KMS-11 (cell line): Measurements from ENCODE around the gene ALDH4A1.
"Not testable (repeated sequence)": the region's sequence is repeated elsewhere in the genome, so short reads cannot be mapped to it uniquely, and the experiment has no call there.

Source experiments
- H2AFZ ChIP-seq: fragments of 200-600 bp; sonication (generic); 2 replicates; pipeline ENCODE4 v1.6.1; 2016; ENCODE audit warnings: antibody characterized with exemption, mixed run types, low read depth
- H3K27ac ChIP-seq: fragments of 200-600 bp; sonication (generic); 2 replicates; pipeline ENCODE4 v1.6.1; 2016; ENCODE audit warnings: mild to moderate bottlenecking, mixed run types
- H3K27me3 ChIP-seq: fragments of 200-600 bp; sonication (generic); 2 replicates; pipeline ENCODE4 v1.6.1; 2017; ENCODE audit warnings: mild to moderate bottlenecking, low read depth, mixed run types, moderate library complexity; ENCODE audit not compliant: insufficient read depth
- H3K36me3 ChIP-seq: fragments of 200-600 bp; sonication (generic); 2 replicates; pipeline ENCODE4 v1.6.1; 2017; ENCODE audit warnings: mild to moderate bottlenecking, mixed run types; ENCODE audit not compliant: insufficient read depth
- H3K4me1 ChIP-seq: fragments of 200-600 bp; sonication (generic); 2 replicates; pipeline ENCODE4 v1.6.1; 2016; ENCODE audit warnings: mild to moderate bottlenecking, low read depth, mixed run types; ENCODE audit not compliant: poor library complexity, severe bottlenecking
- H3K4me2 ChIP-seq: fragments of 200-600 bp; sonication (generic); 2 replicates; pipeline ENCODE4 v1.7.0; 2016; ENCODE audit warnings: mild to moderate bottlenecking, mixed run types
- H3K4me3 ChIP-seq: fragments of 200-600 bp; sonication (generic); IDR thresholded peaks from 2 replicates; pipeline ENCODE4 v1.6.1; 2017; ENCODE audit warnings: low read depth, low read length, mixed read lengths; ENCODE audit not compliant: insufficient read depth
- H3K79me2 ChIP-seq: fragments of 200-600 bp; sonication (generic); 2 replicates; pipeline ENCODE4 v1.6.1; 2016; ENCODE audit warnings: low read depth, mixed run types; ENCODE audit not compliant: insufficient read depth
- H3K9ac ChIP-seq: fragments of 200-600 bp; sonication (generic); 2 replicates; pipeline ENCODE4 v1.6.1; 2016; ENCODE audit warnings: mild to moderate bottlenecking, mixed run types
- H4K20me1 ChIP-seq: fragments of 200-600 bp; sonication (generic); 2 replicates; pipeline ENCODE4 v1.6.1; 2016; ENCODE audit warnings: mild to moderate bottlenecking, mixed run types; ENCODE audit not compliant: insufficient read depth
- CTCF ChIP-seq: fragments of 200-600 bp; sonication (generic); conservative IDR thresholded peaks from 2 replicates; pipeline ENCODE4 v1.6.1; 2017; ENCODE audit warnings: low read depth, mild to moderate bottlenecking, antibody characterized with exemption, low read length, moderate library complexity, mixed read lengths

The ALDH4A1 gene

GRCh38 chr1:18874036-18874435 is 28.3 kb downstream of the ALDH4A1 start:
- TF ChIP-seq CTCF, result no peak
- no peak overlapping the region for H2AFZ ChIP-seq
- no peaks in the 10 kb centered on the region for H3K4me1 ChIP-seq
- H3K27me3 ChIP-seq, result peaks cover 10% of the 10 kb centered on the region; the same call in 1 of the 2 replicates
- no peaks in the 10 kb centered on the region for H4K20me1 ChIP-seq
- no peaks in the 10 kb centered on the region for H3K36me3 ChIP-seq
- H3K27ac ChIP-seq, result no peak overlapping the region
- no peaks in the 10 kb centered on the region for H3K79me2 ChIP-seq
- H3K9ac ChIP-seq, result no peak overlapping the region
- no peak overlapping the region for H3K4me3 ChIP-seq
- no peak overlapping the region for H3K4me2 ChIP-seq

DNA sequence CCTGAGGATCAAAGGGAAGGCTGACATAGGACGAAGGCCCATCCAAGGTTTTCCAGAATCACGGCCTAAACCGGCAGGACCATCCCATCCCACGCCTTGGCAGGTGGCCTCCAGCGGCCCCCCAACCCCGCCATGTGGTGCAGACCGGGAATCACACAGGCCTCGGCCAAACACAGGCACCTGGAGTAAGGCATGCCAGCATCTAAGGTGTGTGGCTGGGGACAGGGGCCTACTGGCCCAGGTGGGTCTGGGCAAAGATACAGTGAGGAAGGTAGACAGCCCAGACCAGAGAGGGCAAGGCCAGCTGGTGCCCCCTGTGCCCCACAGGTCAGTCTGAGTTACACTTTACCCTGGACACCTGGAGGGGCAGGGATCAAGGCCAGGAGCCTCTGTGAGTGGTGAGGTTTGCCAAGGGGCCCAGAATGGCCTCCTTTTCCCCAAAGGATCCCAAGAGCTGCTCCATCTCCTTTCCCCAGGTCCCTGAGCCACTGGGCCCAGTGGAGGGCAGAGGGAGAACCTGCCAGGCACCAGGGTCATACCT is 30.2 kb downstream of the ALDH4A1 start:
- no peak overlapping the region for H3K4me2 ChIP-seq
- no peak for TF ChIP-seq CTCF

GRCh38 chr1:18871401-18872070 is 30.8 kb downstream of the ALDH4A1 start:
- H3K9ac ChIP-seq, result no peak overlapping the region
- no peak for TF ChIP-seq CTCF
- H2AFZ ChIP-seq, result no peak overlapping the region
- no peak overlapping the region for H3K4me3 ChIP-seq
- H3K27me3 ChIP-seq, result peaks cover 25% of the 10 kb centered on the region; the same call in 1 of the 2 replicates
- H3K4me1 ChIP-seq, result no peaks in the 10 kb centered on the region
- no peaks in the 10 kb centered on the region for H3K36me3 ChIP-seq
- H3K4me2 ChIP-seq, result no peak overlapping the region
- H4K20me1 ChIP-seq, result no peaks in the 10 kb centered on the region
- no peak overlapping the region for H3K27ac ChIP-seq
- no peaks in the 10 kb centered on the region for H3K79me2 ChIP-seq

More for the DNA sequence above, 30.2 kb downstream of the ALDH4A1 start:
- H3K27me3 ChIP-seq, result peaks cover 19% of the 10 kb centered on the region; the same call in 1 of the 2 replicates
- no peaks in the 10 kb centered on the region for H4K20me1 ChIP-seq
- H2AFZ ChIP-seq, result no peak overlapping the region
- H3K79me2 ChIP-seq, result no peaks in the 10 kb centered on the region
- H3K4me1 ChIP-seq, result no peaks in the 10 kb centered on the region
- no peak overlapping the region for H3K4me3 ChIP-seq
- H3K27ac ChIP-seq, result no peak overlapping the region
- no peak overlapping the region for H3K9ac ChIP-seq
- no peaks in the 10 kb centered on the region for H3K36me3 ChIP-seq

- no peaks in the 10 kb centered on the region for H4K20me1 ChIP-seq
- no peak overlapping the region for H3K4me3 ChIP-seq
- peaks cover 30% of the 10 kb centered on the region; the same call in 1 of the 2 replicates for H3K27me3 ChIP-seq
- no peaks in the 10 kb centered on the region for H3K36me3 ChIP-seq
- no peaks in the 10 kb centered on the region for H3K79me2 ChIP-seq
- H3K4me2 ChIP-seq, result no peak overlapping the region
- no peak for TF ChIP-seq CTCF
- H2AFZ ChIP-seq, result no peak overlapping the region
- H3K9ac ChIP-seq, result no peak overlapping the region
- no peak overlapping the region for H3K27ac ChIP-seq
- no peaks in the 10 kb centered on the region for H3K4me1 ChIP-seq
Measured at GRCh38 chr1:18870957-18871356, 31.4 kb downstream of the ALDH4A1 start.

DNA sequence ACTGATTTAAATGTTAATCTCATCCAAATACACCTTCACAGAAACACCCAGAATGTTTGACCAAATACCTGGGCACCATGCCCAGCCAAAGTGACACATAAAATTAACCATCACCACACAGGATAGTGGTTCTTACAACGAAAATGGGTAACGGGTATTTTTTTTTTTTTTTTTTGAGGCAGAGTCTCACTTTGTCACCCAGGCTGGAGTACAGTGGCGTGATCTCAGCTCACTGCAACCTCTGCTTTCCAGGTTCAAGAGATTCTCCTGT is 31.8 kb downstream of the ALDH4A1 start:
- not testable (repeated sequence) for H3K36me3 ChIP-seq, H3K4me2 ChIP-seq

More for the DNA sequence above, 31.8 kb downstream of the ALDH4A1 start:
- H4K20me1 ChIP-seq, H2AFZ ChIP-seq, H3K79me2 ChIP-seq, H3K27ac ChIP-seq, H3K4me1 ChIP-seq, H3K9ac ChIP-seq, H3K4me3 ChIP-seq: not testable (repeated sequence)
- peaks cover 33% of the 10 kb centered on the region; the same call in 1 of the 2 replicates for H3K27me3 ChIP-seq
